ENCODE data around the gene COQ8B.

- TF ChIP-seq YY1 (IDR thresholded peaks at IDR 0.05; ENCODE audit: insufficient read depth, insufficient read length) (no peak), ZNF274 (IDR thresholded peaks at IDR 0.05; ENCODE audit: low read depth, low read length) (no peak), SUZ12 (IDR thresholded peaks at IDR 0.05; ENCODE audit: extremely low read depth, insufficient read depth, insufficient read length) (no peak)
Observed at GRCh38 chr19:40690693-40691420, 25.8 kb downstream of the COQ8B start.

All from NT2/D1 (cell line).